Measurements from ENCODE around the gene DMGDH. TPM values are rescaled to one million over a fixed set of nuclear protein-coding genes. Genes with fewer than 3 reads are reported as not detected.
A peak's percentile ranks its signal among the peaks of the same experiment; 100 is the strongest.

The DMGDH gene
- total and polyA plus RNA-seq, 2 donors from 2014 or later, result 10.4 to 39.7 TPM

- Histone ChIP-seq H3K9ac (ENCODE audit: low read length in 3 of 3) (no peak overlapping the region), H3K27ac (ENCODE audit: low read depth in 2 of 2, low read length in 2 of 2) (no peak overlapping the region), H3K4me1 (ENCODE audit: control insufficient read depth in 2 of 3, insufficient read depth in 2 of 3, low read depth in 1 of 3, low read length in 3 of 3) (no peaks in the 10 kb centered on the region), H3K9me3 (ENCODE audit: control insufficient read depth in 2 of 3, insufficient read depth in 1 of 3, low read length in 3 of 3) (no peaks in the 10 kb centered on the region), H3K4me3 (ENCODE audit: low read length in 3 of 3) (no peak overlapping the region), H3K27me3 (ENCODE audit: control insufficient read depth, insufficient read depth, low read length) (no peaks in the 10 kb centered on the region), H3K36me3 (ENCODE audit: control insufficient read depth in 2 of 3, insufficient read depth in 3 of 3, low read length in 3 of 3) (peaks cover 0 to 12% (median 0%) of the 10 kb centered on the region in 3 donors)
- no peak for TF ChIP-seq CTCF (IDR thresholded peaks at IDR 0.05; ENCODE audit: borderline replicate concordance, extremely low read depth, insufficient read depth)
- FAIRE-seq (peak; percentile 21), DNase-seq (peak in 2 of 5 donors; percentile 47 to 60)
- intact Hi-C loops (cut with DNase I), result no loop called here
Measured at GRCh38 chr5:78958672-78959445, 110.6 kb downstream of the DMGDH start.

GRCh38 chr5:78956901-78957300, 112.6 kb downstream of the DMGDH start:
- no peak overlapping the region for H3K27ac ChIP-seq (ENCODE audit: low read depth in 2 of 2, low read length in 2 of 2)
- DNase-seq, result no peak
- no peak overlapping the region for H3K4me3 ChIP-seq (ENCODE audit: low read length in 3 of 3)
- FAIRE-seq, result no peak
- H3K9me3 ChIP-seq (ENCODE audit: control insufficient read depth in 2 of 3, insufficient read depth in 1 of 3, low read length in 3 of 3), result no peaks in the 10 kb centered on the region
- no peaks in the 10 kb centered on the region for H3K36me3 ChIP-seq (ENCODE audit: control insufficient read depth in 2 of 3, insufficient read depth in 3 of 3, low read length in 3 of 3)
- H3K4me1 ChIP-seq (ENCODE audit: control insufficient read depth in 2 of 3, insufficient read depth in 2 of 3, low read depth in 1 of 3, low read length in 3 of 3), result no peaks in the 10 kb centered on the region
- no peaks in the 10 kb centered on the region for H3K27me3 ChIP-seq (ENCODE audit: control insufficient read depth, insufficient read depth, low read length)
- TF ChIP-seq CTCF (IDR thresholded peaks at IDR 0.05; ENCODE audit: borderline replicate concordance, extremely low read depth, insufficient read depth), result no peak
- intact Hi-C loops (cut with DNase I), result no loop called here
- no peak overlapping the region for H3K9ac ChIP-seq (ENCODE audit: low read length in 3 of 3)

- TF ChIP-seq CTCF (IDR thresholded peaks at IDR 0.05; ENCODE audit: borderline replicate concordance, extremely low read depth, insufficient read depth), result no peak
- FAIRE-seq, result no peak
Measured at GRCh38 chr5:78953092-78953800, 116.2 kb downstream of the DMGDH start.

More at GRCh38 chr5:78953092-78953800, 116.2 kb downstream of the DMGDH start:
- H3K36me3 ChIP-seq (ENCODE audit: control insufficient read depth in 2 of 3, insufficient read depth in 3 of 3, low read length in 3 of 3), result no peaks in the 10 kb centered on the region
- H3K9ac ChIP-seq (ENCODE audit: low read length in 3 of 3), result no peak overlapping the region
- no peak overlapping the region for H3K27ac ChIP-seq (ENCODE audit: low read depth in 2 of 2, low read length in 2 of 2)
- no peak overlapping the region for H3K4me3 ChIP-seq (ENCODE audit: low read length in 3 of 3)
- DNase-seq, result no peak
- intact Hi-C loops (cut with DNase I), result no loop called here
- no peaks in the 10 kb centered on the region for H3K27me3 ChIP-seq (ENCODE audit: control insufficient read depth, insufficient read depth, low read length)
- H3K9me3 ChIP-seq (ENCODE audit: control insufficient read depth in 2 of 3, insufficient read depth in 1 of 3, low read length in 3 of 3), result no peaks in the 10 kb centered on the region
- H3K4me1 ChIP-seq (ENCODE audit: control insufficient read depth in 2 of 3, insufficient read depth in 2 of 3, low read depth in 1 of 3, low read length in 3 of 3), result no peaks in the 10 kb centered on the region

Other genes with a start within 250 kb of the DMGDH start
- gene ARSB, start 84.4 kb downstream of the DMGDH start, total RNA-seq, result 16.4 TPM
- gene ARSB, start 84.4 kb downstream of the DMGDH start, polyA plus RNA-seq (ENCODE audit: insufficient read depth, low read depth, low replicate concordance), result 8.3 TPM
- gene BHMT2, start 93 bp upstream of the DMGDH start, total RNA-seq, result 54.8 TPM
- 230 TPM for gene BHMT2, start 93 bp upstream of the DMGDH start, polyA plus RNA-seq (ENCODE audit: insufficient read depth, low read depth, low replicate concordance)
- 30.7 TPM for gene BHMT, start 42.1 kb upstream of the DMGDH start, total RNA-seq
- 270 TPM for gene BHMT, start 42.1 kb upstream of the DMGDH start, polyA plus RNA-seq (ENCODE audit: insufficient read depth, low read depth, low replicate concordance)
- 17.5 TPM for gene JMY, start 166.5 kb upstream of the DMGDH start, total RNA-seq
- 3.8 TPM for gene JMY, start 166.5 kb upstream of the DMGDH start, polyA plus RNA-seq (ENCODE audit: insufficient read depth, low read depth, low replicate concordance)